Type B pancreatic cell (in vitro differentiated cells): ENCODE data around the gene DDX1. TPM values are rescaled to one million over a fixed set of nuclear protein-coding genes. Genes with fewer than 3 reads are reported as not detected.

Experiments used
- DNase-seq: peaks from one replicate; pipeline ENCODE4 v3.0.0; 2021; ENCODE audit warnings: mixed read lengths; ENCODE audit not compliant: unreplicated experiment; ENCODE audit errors: extremely low spot score
- H3K27ac Mint-ChIP-seq: 2 replicates; pipeline ENCODE4 v1.8.0; 2021; ENCODE audit warnings: mild to moderate bottlenecking, mixed read lengths
- H3K27me3 Mint-ChIP-seq: 2 replicates; pipeline ENCODE4 v1.8.0; 2021; ENCODE audit warnings: mixed read lengths
- H3K36me3 Mint-ChIP-seq: 2 replicates; pipeline ENCODE4 v1.8.0; 2021; ENCODE audit warnings: mixed read lengths
- H3K4me1 Mint-ChIP-seq: one replicate; pipeline ENCODE4 v1.8.0; 2021; ENCODE audit warnings: mixed read lengths; ENCODE audit not compliant: unreplicated experiment
- H3K4me3 Mint-ChIP-seq: 2 replicates; pipeline ENCODE4 v1.8.0; 2021; ENCODE audit warnings: mild to moderate bottlenecking, mixed read lengths
- H3K9me3 Mint-ChIP-seq: 2 replicates; pipeline ENCODE4 v1.8.0; 2021; ENCODE audit warnings: mixed read lengths
- CTCF ChIP-seq: fragments of 200-600 bp; sonication (generic); conservative IDR thresholded peaks from 2 replicates; pipeline ENCODE4 v1.5.0; 2021; ENCODE audit warnings: antibody characterized with exemption, mild to moderate bottlenecking
- total RNA-seq: library from RNA; stranded (reverse); gene quantifications from 2 replicates; pipeline ENCODE4 v1.2.1, GENCODE V29; 2021; ENCODE audit warnings: low replicate concordance

DDX1 gene
- total RNA-seq, 1 donor from 2014 or later: 111 TPM

- Mint-ChIP-seq H3K4me1 (peaks cover 24% of the 10 kb centered on the region), H3K36me3 (no peaks in the 10 kb centered on the region), H3K9me3 (peaks cover 7% of the 10 kb centered on the region), H3K4me3 (no peak overlapping the region), H3K27me3 (peaks cover 16% of the 10 kb centered on the region), H3K27ac (no peak overlapping the region)
- TF ChIP-seq CTCF: no peak
- no peak for DNase-seq
Observed at GRCh38 chr2:15658911-15659310, 67.2 kb downstream of the DDX1 start.

- no peak for DNase-seq
- Mint-ChIP-seq H3K9me3 (peaks cover 7% of the 10 kb centered on the region), H3K27me3 (peaks cover 9% of the 10 kb centered on the region), H3K4me1 (peaks cover 33% of the 10 kb centered on the region), H3K27ac (no peak overlapping the region), H3K36me3 (no peaks in the 10 kb centered on the region), H3K4me3 (no peak overlapping the region)
- no peak for TF ChIP-seq CTCF
Observed at GRCh38 chr2:15660491-15661294, 69.0 kb downstream of the DDX1 start.

GRCh38 chr2:15661295-15661569, 69.6 kb downstream of the DDX1 start:
- no peak for DNase-seq
- Mint-ChIP-seq H3K9me3 (peaks cover 7% of the 10 kb centered on the region), H3K27ac (no peak overlapping the region), H3K4me1 (peaks cover 29% of the 10 kb centered on the region), H3K4me3 (no peak overlapping the region), H3K27me3 (peaks cover 9% of the 10 kb centered on the region), H3K36me3 (no peaks in the 10 kb centered on the region)
- TF ChIP-seq CTCF: no peak

- H3K4me3 Mint-ChIP-seq: no peak overlapping the region
- peaks cover 7% of the 10 kb centered on the region for H3K9me3 Mint-ChIP-seq
- DNase-seq: no peak
- H3K4me1 Mint-ChIP-seq: peaks cover 25% of the 10 kb centered on the region
- H3K36me3 Mint-ChIP-seq: no peaks in the 10 kb centered on the region
- TF ChIP-seq CTCF: no peak
- peaks cover 9% of the 10 kb centered on the region for H3K27me3 Mint-ChIP-seq
- no peak overlapping the region for H3K27ac Mint-ChIP-seq
Observed at GRCh38 chr2:15662026-15662425, 70.4 kb downstream of the DDX1 start.

GRCh38 chr2:15662579-15662978, 70.9 kb downstream of the DDX1 start:
- no peak for DNase-seq
- Mint-ChIP-seq H3K4me1 (peaks cover 31% of the 10 kb centered on the region), H3K36me3 (no peaks in the 10 kb centered on the region), H3K9me3 (peaks cover 7% of the 10 kb centered on the region), H3K4me3 (no peak overlapping the region), H3K27me3 (peaks cover 9% of the 10 kb centered on the region), H3K27ac (no peak overlapping the region)
- TF ChIP-seq CTCF: no peak
